CD4-positive, alpha-beta T cell (primary cell): Measurements from ENCODE around the gene RIT2. TPM values are rescaled to one million over a fixed set of nuclear protein-coding genes. Genes with fewer than 3 reads are reported as not detected.

Experiments used
- ATAC-seq: fragments of 200-7000 bp; cut with Tn5 transposase; one replicate; pipeline ENCODE4 v1.10.0; 2022; ENCODE audit warnings: mild to moderate bottlenecking; ENCODE audit not compliant: poor library complexity
- CTCF ChIA-PET: fragments of 350-600 bp; sonication (Branson Sonifier 250); formaldehyde crosslinking; loops from one replicate; lab custom pipeline; 2021; ENCODE audit warnings: antibody characterized with exemption, inconsistent platforms; lab: Charles Lee
- POLR2A ChIA-PET: fragments of 350-600 bp; sonication (Branson Sonifier 250); formaldehyde crosslinking; loops from one replicate; lab custom pipeline; 2021; ENCODE audit warnings: antibody characterized with exemption, inconsistent platforms; lab: Charles Lee
- DNase-seq, 14 experiments: peaks; one replicate each; pipeline ENCODE4 v3.0.0-alpha.2; 2013 to 2020; ENCODE audit warnings: mixed read lengths in 2 of 14
- H3K27ac ChIP-seq, 2 donors: one replicate each; pipeline versions ENCODE4 v1.5.1 to v1.7.0; 2013; ENCODE audit warnings: low read length in 2 of 2, low read depth in 1 of 2, mild to moderate bottlenecking in 1 of 2
- H3K27me3 ChIP-seq, 2 experiments: 1 replicate in 1 of 2; 2 replicates in 1 of 2; pipeline versions ENCODE4 v1.6.1 to v1.7.0; 2013; ENCODE audit warnings: low read length in 2 of 2, control low read depth in 1 of 2, mild to moderate bottlenecking in 1 of 2, moderate library complexity in 1 of 2; ENCODE audit not compliant: insufficient read depth in 2 of 2, control insufficient read depth in 1 of 2
- H3K36me3 ChIP-seq: one replicate; pipeline ENCODE4 v1.6.1; 2013; ENCODE audit warnings: low read length, control low read depth; ENCODE audit not compliant: insufficient read depth
- H3K4me1 ChIP-seq: one replicate; pipeline ENCODE4 v1.6.1; 2013; ENCODE audit warnings: low read length, control low read depth; ENCODE audit not compliant: insufficient read depth
- H3K4me3 ChIP-seq: one replicate; pipeline ENCODE4 v1.5.1; 2013; ENCODE audit warnings: mild to moderate bottlenecking, low read length, moderate library complexity
- H3K9me3 ChIP-seq, 2 experiments: 1 replicate in 1 of 2; 2 replicates in 1 of 2; pipeline versions ENCODE4 v1.6.1 to v1.7.0; 2013; ENCODE audit warnings: low read length in 2 of 2, mild to moderate bottlenecking in 2 of 2, control low read depth in 1 of 2, moderate library complexity in 1 of 2; ENCODE audit not compliant: control insufficient read depth in 1 of 2, insufficient read depth in 1 of 2
- H3K27ac Mint-ChIP-seq: one replicate; pipeline ENCODE4 v1.8.0; 2020; ENCODE audit warnings: mixed read lengths
- H3K27me3 Mint-ChIP-seq: one replicate; pipeline ENCODE4 v1.8.0; 2021; ENCODE audit warnings: mixed read lengths
- H3K36me3 Mint-ChIP-seq: one replicate; pipeline ENCODE4 v1.8.0; 2021; ENCODE audit warnings: low read depth, mixed read lengths
- H3K4me1 Mint-ChIP-seq: one replicate; pipeline ENCODE4 v1.8.0; 2021; ENCODE audit warnings: low read depth, mixed read lengths
- H3K4me3 Mint-ChIP-seq: one replicate; pipeline ENCODE4 v1.8.0; 2020; ENCODE audit warnings: mild to moderate bottlenecking, mixed read lengths
- H3K9me3 Mint-ChIP-seq: one replicate; pipeline ENCODE4 v1.8.0; 2020; ENCODE audit warnings: mixed read lengths
- intact Hi-C, 2 experiments: fragments of 100-400 bp; cut with DNase I in 1 of 2; cut with micrococcal nuclease in 1 of 2; formaldehyde crosslinking; loops; one replicate each; pipeline versions ENCODE4 v1.15.1 to v1.9.0; 2023 to 2025; cut with DNase I, micrococcal nuclease
- total RNA-seq, 174 experiments: library from RNA in 2 of 174; stranded (reverse) in 2 of 174; gene quantifications; one replicate each; pipeline ENCODE4 v1.2.3 and lab custom pipeline; 2021 to 2026
- TF ChIP-seq, protein P1 (sequence below): fragments of 200-600 bp; IDR thresholded peaks from one replicate; pipeline ENCODE4 v1.8.0; 2022; ENCODE audit warnings: antibody characterized with exemption, mild to moderate bottlenecking

RIT2 gene
- total RNA-seq, 2 experiments from 2014 or later = not detected

DNA sequence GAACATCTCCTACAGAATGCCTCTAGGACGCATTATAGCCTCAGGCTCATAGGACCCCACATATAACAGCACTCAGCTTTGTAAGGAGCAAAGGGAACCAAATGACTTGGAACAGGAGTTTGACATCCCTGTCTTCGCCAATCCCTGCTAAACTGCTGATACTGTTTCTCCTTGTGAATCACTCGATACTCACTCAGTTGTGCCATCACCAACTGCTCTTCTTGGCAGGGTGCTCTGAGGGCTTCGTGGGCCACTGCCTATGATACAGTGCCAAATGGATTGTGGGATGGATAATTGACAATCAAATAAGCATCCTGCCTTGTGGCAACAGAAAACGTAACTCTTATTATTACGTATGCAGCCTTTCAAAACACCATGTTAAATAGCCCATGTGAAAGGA is 396.3 kb downstream of the RIT2 start:
- ATAC-seq (no peak), DNase-seq (no peak)
- H3K4me3 Mint-ChIP-seq = no peak overlapping the region
- Histone ChIP-seq H3K4me3 (no peak overlapping the region), H3K9me3 (no peaks in the 10 kb centered on the region), H3K4me1 (no peaks in the 10 kb centered on the region), H3K27ac (no peak overlapping the region), H3K36me3 (no peaks in the 10 kb centered on the region), H3K27me3 (no peaks in the 10 kb centered on the region)
- POLR2A ChIA-PET = no interaction called here
- H3K9me3 Mint-ChIP-seq = peaks cover 5% of the 10 kb centered on the region
- H3K36me3 Mint-ChIP-seq = no peaks in the 10 kb centered on the region
- no peaks in the 10 kb centered on the region for H3K27me3 Mint-ChIP-seq
- TF ChIP-seq, protein P1, sequence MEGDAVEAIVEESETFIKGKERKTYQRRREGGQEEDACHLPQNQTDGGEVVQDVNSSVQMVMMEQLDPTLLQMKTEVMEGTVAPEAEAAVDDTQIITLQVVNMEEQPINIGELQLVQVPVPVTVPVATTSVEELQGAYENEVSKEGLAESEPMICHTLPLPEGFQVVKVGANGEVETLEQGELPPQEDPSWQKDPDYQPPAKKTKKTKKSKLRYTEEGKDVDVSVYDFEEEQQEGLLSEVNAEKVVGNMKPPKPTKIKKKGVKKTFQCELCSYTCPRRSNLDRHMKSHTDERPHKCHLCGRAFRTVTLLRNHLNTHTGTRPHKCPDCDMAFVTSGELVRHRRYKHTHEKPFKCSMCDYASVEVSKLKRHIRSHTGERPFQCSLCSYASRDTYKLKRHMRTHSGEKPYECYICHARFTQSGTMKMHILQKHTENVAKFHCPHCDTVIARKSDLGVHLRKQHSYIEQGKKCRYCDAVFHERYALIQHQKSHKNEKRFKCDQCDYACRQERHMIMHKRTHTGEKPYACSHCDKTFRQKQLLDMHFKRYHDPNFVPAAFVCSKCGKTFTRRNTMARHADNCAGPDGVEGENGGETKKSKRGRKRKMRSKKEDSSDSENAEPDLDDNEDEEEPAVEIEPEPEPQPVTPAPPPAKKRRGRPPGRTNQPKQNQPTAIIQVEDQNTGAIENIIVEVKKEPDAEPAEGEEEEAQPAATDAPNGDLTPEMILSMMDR = no peak
- no peak overlapping the region for H3K27ac Mint-ChIP-seq
- CTCF ChIA-PET = no interaction called here
- no peaks in the 10 kb centered on the region for H3K4me1 Mint-ChIP-seq
- intact Hi-C loops = no loop called here

DNA sequence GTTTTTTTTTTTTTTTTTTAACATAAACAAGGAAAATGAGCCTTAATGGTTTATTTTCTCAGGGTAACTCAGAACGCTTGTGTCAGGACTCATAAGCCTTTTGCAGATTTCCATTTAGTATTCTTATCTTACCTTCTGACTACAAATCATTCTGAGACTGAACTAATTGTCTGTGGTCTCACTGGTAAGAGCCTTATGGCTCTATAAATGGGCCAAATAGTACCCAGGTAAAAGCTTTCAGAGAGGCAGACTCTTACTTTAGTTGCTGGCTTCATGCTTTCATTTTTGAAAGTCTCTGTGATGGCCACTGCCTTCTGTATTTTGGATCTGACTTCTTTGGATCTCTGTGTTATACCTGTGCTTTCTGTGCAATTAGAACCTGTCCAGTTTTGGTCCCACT is 403.4 kb downstream of the RIT2 start:
- ATAC-seq = no peak

DNA sequence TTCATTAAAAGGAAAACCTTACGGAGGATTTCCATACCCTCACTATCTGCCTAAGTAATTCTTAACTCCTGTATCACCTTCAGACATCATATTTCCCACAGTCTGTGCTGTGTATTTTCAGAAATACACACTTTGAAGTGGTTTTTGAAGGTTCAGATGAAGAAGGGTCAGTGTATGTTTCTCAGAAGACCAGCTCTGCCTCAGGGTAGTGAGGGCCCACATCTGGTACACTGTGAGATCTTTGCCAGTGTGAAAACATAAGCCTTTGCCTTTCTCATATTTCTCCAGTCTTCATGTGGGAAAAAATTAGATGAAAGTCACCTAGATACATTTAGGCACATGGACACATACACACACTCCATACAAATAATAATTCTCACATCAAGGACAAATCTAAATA is 408.4 kb downstream of the RIT2 start:
- POLR2A ChIA-PET = no interaction called here
- CTCF ChIA-PET = no interaction called here
- Histone ChIP-seq H3K9me3 (no peaks in the 10 kb centered on the region), H3K27ac (no peak overlapping the region), H3K4me3 (no peak overlapping the region), H3K4me1 (no peaks in the 10 kb centered on the region), H3K27me3 (no peaks in the 10 kb centered on the region), H3K36me3 (no peaks in the 10 kb centered on the region)
- Mint-ChIP-seq H3K36me3 (no peaks in the 10 kb centered on the region), H3K27me3 (no peaks in the 10 kb centered on the region), H3K9me3 (peaks cover 8% of the 10 kb centered on the region), H3K4me1 (no peaks in the 10 kb centered on the region), H3K27ac (no peak overlapping the region), H3K4me3 (no peak overlapping the region)
- intact Hi-C loops = no loop called here
- TF ChIP-seq, protein P1 = no peak
- DNase-seq = no peak
- no peak for ATAC-seq

More for the DNA sequence above, 403.4 kb downstream of the RIT2 start:
- intact Hi-C loops = no loop called here
- H3K4me1 ChIP-seq = no peaks in the 10 kb centered on the region
- H3K4me3 ChIP-seq = no peak overlapping the region
- H3K27me3 ChIP-seq = no peaks in the 10 kb centered on the region
- ChIA-PET CTCF (no interaction called here), POLR2A (no interaction called here)
- no peaks in the 10 kb centered on the region for H3K9me3 ChIP-seq
- H3K27ac ChIP-seq = no peak overlapping the region
- Mint-ChIP-seq H3K4me1 (no peaks in the 10 kb centered on the region), H3K4me3 (no peak overlapping the region), H3K27me3 (no peaks in the 10 kb centered on the region), H3K9me3 (peaks cover 3% of the 10 kb centered on the region), H3K27ac (no peak overlapping the region), H3K36me3 (no peaks in the 10 kb centered on the region)
- TF ChIP-seq, protein P1 = no peak
- no peak for DNase-seq
- H3K36me3 ChIP-seq = no peaks in the 10 kb centered on the region
